ENCODE results near the gene MAP4K5. TPM values are rescaled to one million over a fixed set of nuclear protein-coding genes. Genes with fewer than 3 reads are reported as not detected.

Gene MAP4K5
- total RNA-seq, 2 donors from 2014 or later, result 36.3 to 39.9 TPM

GRCh38 chr14:50432131-50432530, 100.2 kb downstream of the MAP4K5 start:
- Mint-ChIP-seq H3K4me1 (no peaks in the 10 kb centered on the region), H3K27me3 (no peaks in the 10 kb centered on the region), H3K36me3 (ENCODE audit: low read depth) (peaks cover 2% of the 10 kb centered on the region), H3K4me3 (no peak overlapping the region), H3K27ac (no peak overlapping the region)
- ATAC-seq, result no peak
- no peaks in the 10 kb centered on the region for H3K9me3 ChIP-seq (ENCODE audit: control insufficient read depth, low read length, poor library complexity, severe bottlenecking)
- DNase-seq, result no peak

GRCh38 chr14:50425816-50426215, 106.6 kb downstream of the MAP4K5 start:
- no peaks in the 10 kb centered on the region for H3K4me1 Mint-ChIP-seq
- ATAC-seq, result no peak
- H3K27ac Mint-ChIP-seq, result no peak overlapping the region
- no peaks in the 10 kb centered on the region for H3K9me3 ChIP-seq (ENCODE audit: control insufficient read depth, low read length, poor library complexity, severe bottlenecking)
- no peak for DNase-seq
- H3K4me3 Mint-ChIP-seq, result no peak overlapping the region
- no peaks in the 10 kb centered on the region for H3K36me3 Mint-ChIP-seq (ENCODE audit: low read depth)
- H3K27me3 Mint-ChIP-seq, result no peaks in the 10 kb centered on the region

- H3K27ac Mint-ChIP-seq, result no peak overlapping the region
- no peak overlapping the region for H3K4me3 Mint-ChIP-seq
- no peaks in the 10 kb centered on the region for H3K9me3 ChIP-seq (ENCODE audit: control insufficient read depth, low read length, poor library complexity, severe bottlenecking)
- ATAC-seq (no peak), DNase-seq (no peak)
- H3K4me1 Mint-ChIP-seq, result no peaks in the 10 kb centered on the region
- H3K36me3 Mint-ChIP-seq (ENCODE audit: low read depth), result no peaks in the 10 kb centered on the region
- H3K27me3 Mint-ChIP-seq, result no peaks in the 10 kb centered on the region
These were observed 107.3 kb downstream of the MAP4K5 start for GRCh38 chr14:50425105-50425504.

GRCh38 chr14:50423529-50423928, 108.8 kb downstream of the MAP4K5 start:
- no peak overlapping the region for H3K4me3 Mint-ChIP-seq
- H3K4me1 Mint-ChIP-seq, result no peaks in the 10 kb centered on the region
- H3K9me3 ChIP-seq (ENCODE audit: control insufficient read depth, low read length, poor library complexity, severe bottlenecking), result no peaks in the 10 kb centered on the region
- DNase-seq, result no peak
- H3K36me3 Mint-ChIP-seq (ENCODE audit: low read depth), result peaks cover 3% of the 10 kb centered on the region
- ATAC-seq, result no peak
- no peak overlapping the region for H3K27ac Mint-ChIP-seq
- no peaks in the 10 kb centered on the region for H3K27me3 Mint-ChIP-seq

GRCh38 chr14:50421499-50421898, 110.9 kb downstream of the MAP4K5 start:
- no peak overlapping the region for H3K27ac Mint-ChIP-seq
- DNase-seq, result no peak

GRCh38 chr14:50417853-50418252, 114.5 kb downstream of the MAP4K5 start:
- Mint-ChIP-seq H3K27me3 (no peaks in the 10 kb centered on the region), H3K36me3 (ENCODE audit: low read depth) (peaks cover 6% of the 10 kb centered on the region), H3K27ac (no peak overlapping the region), H3K4me1 (no peaks in the 10 kb centered on the region), H3K4me3 (no peak overlapping the region)
- ATAC-seq, result no peak
- H3K9me3 ChIP-seq (ENCODE audit: control insufficient read depth, low read length, poor library complexity, severe bottlenecking), result no peaks in the 10 kb centered on the region
- no peak for DNase-seq

More at GRCh38 chr14:50421499-50421898, 110.9 kb downstream of the MAP4K5 start:
- H3K36me3 Mint-ChIP-seq (ENCODE audit: low read depth), result peaks cover 6% of the 10 kb centered on the region
- H3K4me1 Mint-ChIP-seq, result no peaks in the 10 kb centered on the region
- H3K4me3 Mint-ChIP-seq, result no peak overlapping the region
- H3K9me3 ChIP-seq (ENCODE audit: control insufficient read depth, low read length, poor library complexity, severe bottlenecking), result no peaks in the 10 kb centered on the region
- no peak for ATAC-seq
- no peaks in the 10 kb centered on the region for H3K27me3 Mint-ChIP-seq

GRCh38 chr14:50410921-50411320, 121.4 kb downstream of the MAP4K5 start:
- Mint-ChIP-seq H3K27me3 (no peaks in the 10 kb centered on the region), H3K4me1 (no peaks in the 10 kb centered on the region), H3K4me3 (no peak overlapping the region), H3K36me3 (ENCODE audit: low read depth) (no peaks in the 10 kb centered on the region), H3K27ac (no peak overlapping the region)
- H3K9me3 ChIP-seq (ENCODE audit: control insufficient read depth, low read length, poor library complexity, severe bottlenecking), result no peaks in the 10 kb centered on the region
- ATAC-seq (no peak), DNase-seq (no peak)

GRCh38 chr14:50410071-50410470, 122.3 kb downstream of the MAP4K5 start:
- Mint-ChIP-seq H3K36me3 (ENCODE audit: low read depth) (no peaks in the 10 kb centered on the region), H3K4me3 (no peak overlapping the region), H3K27ac (no peak overlapping the region), H3K27me3 (no peaks in the 10 kb centered on the region), H3K4me1 (no peaks in the 10 kb centered on the region)
- no peak for DNase-seq
- no peaks in the 10 kb centered on the region for H3K9me3 ChIP-seq (ENCODE audit: control insufficient read depth, low read length, poor library complexity, severe bottlenecking)
- ATAC-seq, result no peak

GRCh38 chr14:50407111-50407812, 125.1 kb downstream of the MAP4K5 start:
- no peak for ATAC-seq
- Mint-ChIP-seq H3K4me3 (no peak overlapping the region), H3K27ac (no peak overlapping the region), H3K27me3 (no peaks in the 10 kb centered on the region), H3K4me1 (no peaks in the 10 kb centered on the region), H3K36me3 (ENCODE audit: low read depth) (no peaks in the 10 kb centered on the region)
- no peak for DNase-seq
- H3K9me3 ChIP-seq (ENCODE audit: control insufficient read depth, low read length, poor library complexity, severe bottlenecking), result no peaks in the 10 kb centered on the region

- no peaks in the 10 kb centered on the region for H3K9me3 ChIP-seq (ENCODE audit: control insufficient read depth, low read length, poor library complexity, severe bottlenecking)
- Mint-ChIP-seq H3K27me3 (no peaks in the 10 kb centered on the region), H3K4me1 (no peaks in the 10 kb centered on the region), H3K36me3 (ENCODE audit: low read depth) (no peaks in the 10 kb centered on the region), H3K4me3 (no peak overlapping the region), H3K27ac (no peak overlapping the region)
- DNase-seq, result no peak
- no peak for ATAC-seq
These were observed 128.9 kb downstream of the MAP4K5 start for GRCh38 chr14:50403419-50403818.

GRCh38 chr14:50402965-50403364, 129.4 kb downstream of the MAP4K5 start:
- H3K9me3 ChIP-seq (ENCODE audit: control insufficient read depth, low read length, poor library complexity, severe bottlenecking), result no peaks in the 10 kb centered on the region
- no peak overlapping the region for H3K4me3 Mint-ChIP-seq
- no peaks in the 10 kb centered on the region for H3K4me1 Mint-ChIP-seq
- no peak overlapping the region for H3K27ac Mint-ChIP-seq
- no peak for ATAC-seq
- no peaks in the 10 kb centered on the region for H3K36me3 Mint-ChIP-seq (ENCODE audit: low read depth)
- H3K27me3 Mint-ChIP-seq, result no peaks in the 10 kb centered on the region
- DNase-seq, result no peak

- Mint-ChIP-seq H3K36me3 (ENCODE audit: low read depth) (no peaks in the 10 kb centered on the region), H3K27me3 (no peaks in the 10 kb centered on the region), H3K27ac (no peak overlapping the region), H3K4me1 (peaks cover 2% of the 10 kb centered on the region), H3K4me3 (no peak overlapping the region)
- H3K9me3 ChIP-seq (ENCODE audit: control insufficient read depth, low read length, poor library complexity, severe bottlenecking), result no peaks in the 10 kb centered on the region
- ATAC-seq, result no peak
- no peak for DNase-seq
These were observed 131.9 kb downstream of the MAP4K5 start for GRCh38 chr14:50400461-50400860.

GRCh38 chr14:50399251-50400032, 132.9 kb downstream of the MAP4K5 start:
- DNase-seq (no peak), ATAC-seq (no peak)
- no peak overlapping the region for H3K27ac Mint-ChIP-seq
- no peak overlapping the region for H3K4me3 Mint-ChIP-seq
- H3K9me3 ChIP-seq (ENCODE audit: control insufficient read depth, low read length, poor library complexity, severe bottlenecking), result no peaks in the 10 kb centered on the region
- peaks cover 2% of the 10 kb centered on the region for H3K4me1 Mint-ChIP-seq
- no peaks in the 10 kb centered on the region for H3K36me3 Mint-ChIP-seq (ENCODE audit: low read depth)
- no peaks in the 10 kb centered on the region for H3K27me3 Mint-ChIP-seq

- DNase-seq (no peak), ATAC-seq (no peak)
- H3K9me3 ChIP-seq (ENCODE audit: control insufficient read depth, low read length, poor library complexity, severe bottlenecking), result no peaks in the 10 kb centered on the region
- H3K4me1 Mint-ChIP-seq, result peaks cover 2% of the 10 kb centered on the region
- no peak overlapping the region for H3K4me3 Mint-ChIP-seq
- H3K36me3 Mint-ChIP-seq (ENCODE audit: low read depth), result no peaks in the 10 kb centered on the region
- no peaks in the 10 kb centered on the region for H3K27me3 Mint-ChIP-seq
- no peak overlapping the region for H3K27ac Mint-ChIP-seq
These were observed 134.2 kb downstream of the MAP4K5 start for GRCh38 chr14:50398189-50398580.

All from T-helper 17 cell (primary cell).